Prostate gland (tissue), 2 donors: ENCODE data around the gene FYCO1.

Source experiments
- POLR2A ChIP-seq: fragments of 450-650 bp; IDR thresholded peaks from one replicate; pipeline ENCODE4 v1.6.1; 2016; ENCODE audit warnings: antibody characterized with exemption, mild to moderate bottlenecking
- POLR2AphosphoS5 ChIP-seq: sonication (generic); formaldehyde crosslinking; IDR thresholded peaks from one replicate; pipeline ENCODE4 v1.6.1; 2017; ENCODE audit warnings: antibody characterized with exemption
- TF ChIP-seq, protein P1 (sequence below), 4 experiments: fragments of 200-600 bp in 2 of 4; fragments of 450-650 bp in 2 of 4; sonication (generic) in 2 of 4; IDR thresholded peaks; 1 replicate in 3 of 4; 2 replicates in 1 of 4; pipeline ENCODE4 v1.5.1; 2016 to 2019; ENCODE audit warnings: antibody characterized with exemption in 4 of 4, mild to moderate bottlenecking in 2 of 4, moderate library complexity in 2 of 4

DNA sequence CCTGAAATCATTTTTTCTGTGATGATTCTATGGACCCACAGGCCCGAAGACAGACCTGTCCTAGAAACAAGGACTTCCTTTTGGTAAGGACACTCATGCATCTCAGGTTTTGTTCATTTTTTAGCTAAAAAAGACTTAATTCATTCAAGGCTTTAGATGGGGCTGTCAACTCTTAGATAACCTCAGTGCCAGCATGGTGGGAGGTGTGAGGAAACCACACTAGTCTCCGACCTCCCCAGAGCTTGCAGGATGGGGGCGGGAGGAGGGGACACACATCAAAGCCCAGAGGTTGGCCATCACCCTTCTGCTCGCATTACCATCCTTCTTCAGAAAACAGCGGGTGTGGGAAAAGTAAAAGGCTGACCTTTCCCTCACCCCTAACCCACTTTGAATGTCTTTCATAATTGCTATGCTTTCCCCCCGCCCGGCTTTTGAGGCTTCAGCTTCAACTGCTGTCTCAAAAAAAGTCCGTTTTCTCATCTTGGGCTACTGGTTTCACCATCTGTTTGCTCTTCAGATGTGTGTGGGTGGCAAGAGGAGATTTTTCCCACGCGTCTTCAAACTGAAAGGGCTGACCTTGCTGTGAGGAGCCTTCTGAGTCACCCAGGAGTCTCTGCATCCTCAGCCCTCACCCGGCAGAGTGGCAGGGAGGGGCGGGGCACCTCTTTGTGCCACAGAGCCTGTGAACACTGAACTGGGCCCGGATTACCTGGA is 79.9 kb downstream of the FYCO1 start:
- TF ChIP-seq POLR2A = no peak
- TF ChIP-seq, protein P1, sequence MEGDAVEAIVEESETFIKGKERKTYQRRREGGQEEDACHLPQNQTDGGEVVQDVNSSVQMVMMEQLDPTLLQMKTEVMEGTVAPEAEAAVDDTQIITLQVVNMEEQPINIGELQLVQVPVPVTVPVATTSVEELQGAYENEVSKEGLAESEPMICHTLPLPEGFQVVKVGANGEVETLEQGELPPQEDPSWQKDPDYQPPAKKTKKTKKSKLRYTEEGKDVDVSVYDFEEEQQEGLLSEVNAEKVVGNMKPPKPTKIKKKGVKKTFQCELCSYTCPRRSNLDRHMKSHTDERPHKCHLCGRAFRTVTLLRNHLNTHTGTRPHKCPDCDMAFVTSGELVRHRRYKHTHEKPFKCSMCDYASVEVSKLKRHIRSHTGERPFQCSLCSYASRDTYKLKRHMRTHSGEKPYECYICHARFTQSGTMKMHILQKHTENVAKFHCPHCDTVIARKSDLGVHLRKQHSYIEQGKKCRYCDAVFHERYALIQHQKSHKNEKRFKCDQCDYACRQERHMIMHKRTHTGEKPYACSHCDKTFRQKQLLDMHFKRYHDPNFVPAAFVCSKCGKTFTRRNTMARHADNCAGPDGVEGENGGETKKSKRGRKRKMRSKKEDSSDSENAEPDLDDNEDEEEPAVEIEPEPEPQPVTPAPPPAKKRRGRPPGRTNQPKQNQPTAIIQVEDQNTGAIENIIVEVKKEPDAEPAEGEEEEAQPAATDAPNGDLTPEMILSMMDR (IDR thresholded peaks at IDR 0.05) = no peak
- TF ChIP-seq POLR2AphosphoS5 = no peak
